B cell (primary cell): ENCODE data around the gene PDE6B. TPM values are rescaled to one million over a fixed set of nuclear protein-coding genes. Genes with fewer than 3 reads are reported as not detected.

Experiments
- ATAC-seq: fragments of 200-7000 bp; cut with Tn5 transposase; one replicate; pipeline ENCODE4 v1.10.0; 2021; ENCODE audit warnings: low read depth, mild to moderate bottlenecking, moderate number of reproducible peaks, moderate library complexity
- CTCF ChIA-PET: fragments of 350-600 bp; sonication (Branson Sonifier 250); formaldehyde crosslinking; loops from one replicate; lab custom pipeline; 2021; ENCODE audit warnings: antibody characterized with exemption, inconsistent platforms; lab: Charles Lee
- POLR2A ChIA-PET: fragments of 350-600 bp; sonication (Branson Sonifier 250); formaldehyde crosslinking; loops from one replicate; lab custom pipeline; 2021; ENCODE audit warnings: antibody characterized with exemption; lab: Charles Lee
- DNase-seq: peaks from one replicate; pipeline ENCODE4 v3.0.0; 2013
- H2AFZ ChIP-seq: 2 replicates; pipeline ENCODE4 v1.6.1; 2012; ENCODE audit warnings: mild to moderate bottlenecking, low read depth, low read length; ENCODE audit not compliant: insufficient read depth, poor library complexity, severe bottlenecking
- H3K27ac ChIP-seq, 2 donors: 1 replicate in 1 of 2; 2 replicates in 1 of 2; pipeline ENCODE4 v1.5.1; 2012 to 2013; ENCODE audit warnings: low read length in 2 of 2, mild to moderate bottlenecking in 2 of 2, moderate library complexity in 1 of 2
- H3K27me3 ChIP-seq, 4 experiments: fragments of 200-600 bp in 1 of 4; sonication (generic) in 1 of 4; replicated peaks in 1 of 4; 1 replicate in 2 of 4; 2 replicates in 2 of 4; pipeline versions ENCODE4 v1.6.1 to v1.7.0; 2013 to 2016; ENCODE audit warnings: low read length in 3 of 4, mild to moderate bottlenecking in 2 of 4, mixed read lengths in 1 of 4, moderate library complexity in 1 of 4; ENCODE audit not compliant: insufficient read depth in 4 of 4, control insufficient read depth in 3 of 4; ENCODE audit errors: control extremely low read depth in 1 of 4
- H3K36me3 ChIP-seq, 2 experiments: replicated peaks in 1 of 2; 1 replicate in 1 of 2; 2 replicates in 1 of 2; pipeline versions ENCODE4 v1.6.1 to v1.7.1; 2013; ENCODE audit warnings: low read length in 1 of 2; ENCODE audit not compliant: insufficient read depth in 2 of 2, control insufficient read depth in 1 of 2; ENCODE audit errors: control extremely low read depth in 1 of 2, extremely low read depth in 1 of 2
- H3K4me1 ChIP-seq, 2 donors: fragments of 200-600 bp in 1 of 2; sonication (generic) in 1 of 2; 1 replicate in 1 of 2; 2 replicates in 1 of 2; pipeline versions ENCODE4 v1.5.1 to v1.6.1; 2013 to 2017; ENCODE audit warnings: low read length in 2 of 2; ENCODE audit not compliant: control insufficient read depth in 2 of 2, insufficient read depth in 2 of 2
- H3K4me2 ChIP-seq: replicated peaks from 2 replicates; pipeline ENCODE3; 2012; ENCODE audit warnings: mild to moderate bottlenecking, low read depth, low read length; ENCODE audit not compliant: poor library complexity, severe bottlenecking
- H3K4me3 ChIP-seq, 5 experiments: fragments of 200-600 bp in 1 of 5; sonication (generic) in 1 of 5; 1 replicate in 3 of 5; 2 replicates in 2 of 5; pipeline versions ENCODE4 v1.5.1 to v1.7.0; 2011 to 2016; ENCODE audit warnings: low read length in 4 of 5, mild to moderate bottlenecking in 4 of 5, low read depth in 2 of 5, control low read depth in 1 of 5, moderate library complexity in 1 of 5; ENCODE audit not compliant: insufficient read depth in 1 of 5; ENCODE audit errors: control extremely low read depth in 1 of 5, extremely low read depth in 1 of 5
- H3K79me2 ChIP-seq: fragments of 200-600 bp; sonication (generic); one replicate; pipeline ENCODE4 v1.6.0; 2016; ENCODE audit warnings: low read length; ENCODE audit not compliant: control insufficient read depth, insufficient read depth
- H3K9ac ChIP-seq: fragments of 200-600 bp; sonication (generic); 2 replicates; pipeline ENCODE4 v1.6.1; 2017; ENCODE audit warnings: mild to moderate bottlenecking, low read length, moderate library complexity
- H3K9me3 ChIP-seq, 3 donors: one replicate each; pipeline versions ENCODE4 v1.6.1 to v1.7.1; 2013; ENCODE audit warnings: low read length in 2 of 3; ENCODE audit not compliant: control insufficient read depth in 2 of 3, insufficient read depth in 1 of 3; ENCODE audit errors: control extremely low read depth in 1 of 3
- H4K20me1 ChIP-seq: 2 replicates; pipeline ENCODE4 v1.6.0; 2012; ENCODE audit warnings: mild to moderate bottlenecking, low read length; ENCODE audit not compliant: insufficient read depth, control insufficient read depth, poor library complexity, severe bottlenecking
- H3K27ac Mint-ChIP-seq: one replicate; pipeline ENCODE4 v1.8.0; 2021; ENCODE audit warnings: mixed read lengths
- H3K27me3 Mint-ChIP-seq: one replicate; pipeline ENCODE4 v1.8.0; 2021; ENCODE audit warnings: mixed read lengths
- H3K4me1 Mint-ChIP-seq: one replicate; pipeline ENCODE4 v1.8.0; 2021; ENCODE audit warnings: mixed read lengths
- H3K4me3 Mint-ChIP-seq: one replicate; pipeline ENCODE4 v1.8.0; 2021; ENCODE audit warnings: mixed read lengths
- H3K9me3 Mint-ChIP-seq: one replicate; pipeline ENCODE4 v1.8.0; 2022; ENCODE audit warnings: mixed read lengths; ENCODE audit not compliant: insufficient read depth
- CTCF ChIP-seq: fragments of 200-600 bp; IDR thresholded peaks from one replicate; pipeline ENCODE4 v1.8.0; 2022; ENCODE audit warnings: antibody characterized with exemption, mild to moderate bottlenecking
- EZH2 ChIP-seq: IDR thresholded peaks from 2 replicates; pipeline ENCODE4 v1.6.1; 2012; ENCODE audit warnings: borderline replicate concordance, low read depth, mild to moderate bottlenecking, moderate library complexity, low read length; ENCODE audit not compliant: insufficient read depth, poor library complexity, severe bottlenecking
- WGBS: methylation state at CpG from one replicate; pipeline ENCODE4 v1.1.5; 2013; ENCODE audit warnings: missing lambda C conversion rate; ENCODE audit not compliant: insufficient coverage; 5-methylcytosine and 5-hydroxymethylcytosine counted together
- intact Hi-C: fragments of 100-400 bp; cut with micrococcal nuclease; formaldehyde crosslinking; loops from one replicate; pipeline ENCODE4 v1.10.0; 2022
- polyA plus RNA-seq: library from polyadenylated mRNA; depleted of rRNA; stranded (reverse); fragments of >200 nt; gene quantifications from 2 replicates; pipeline ENCODE4 v1.2.3, GENCODE V29; 2012
- total RNA-seq, 2 donors: library from RNA; stranded (reverse); fragments of 120-200 nt in 1 of 2; gene quantifications; 1 replicate in 1 of 2; 2 replicates in 1 of 2; pipeline versions ENCODE4 v1.2.3 to v1.2.4, GENCODE V29; 2013 to 2022

The PDE6B gene
- total and polyA plus RNA-seq, 2 donors (not counting 1 experiment from before 2014, with no cell fraction given): 20.0 to 25.2 TPM

GRCh38 chr4:630656-631055 is 5.3 kb downstream of the PDE6B start:
- WGBS: 82% methylated on average over 9 of the region's 9 CpGs
- H3K4me2 ChIP-seq: no peak overlapping the region

More at GRCh38 chr4:630656-631055, 5.3 kb downstream of the PDE6B start:
- Histone ChIP-seq H3K36me3 (no peaks in the 10 kb centered on the region), H3K79me2 (no peaks in the 10 kb centered on the region), H3K4me3 (no peak overlapping the region), H3K9ac (no peak overlapping the region), H3K27ac (no peak overlapping the region), H2AFZ (no peak overlapping the region), H3K27me3 (no peaks in the 10 kb centered on the region), H3K4me1 (no peaks in the 10 kb centered on the region), H4K20me1 (no peaks in the 10 kb centered on the region), H3K9me3 (peaks cover 0 to 25% (median 3%) of the 10 kb centered on the region in 3 donors)
- DNase-seq: no peak
- CTCF ChIA-PET: interaction anchor here (1.2 kb wide), 1 partner anchor 13 kb away, joined by 3 read pairs; no protein-coding TSS in a partner anchor
- intact Hi-C loops: no loop called here
- ATAC-seq: no peak
- Mint-ChIP-seq H3K27ac (no peak overlapping the region), H3K4me3 (no peak overlapping the region), H3K4me1 (no peaks in the 10 kb centered on the region), H3K27me3 (no peaks in the 10 kb centered on the region), H3K9me3 (no peaks in the 10 kb centered on the region)
- TF ChIP-seq CTCF: no peak
- TF ChIP-seq EZH2: no peak
- POLR2A ChIA-PET: no interaction called here
